Osteoblast (primary cell): ENCODE results near the gene PMS1. TPM values are rescaled to one million over a fixed set of nuclear protein-coding genes. Genes with fewer than 3 reads are reported as not detected.

Experiments used
- DNase-seq: peaks from one replicate; pipeline ENCODE4 v3.0.0; 2011; ENCODE audit warnings: low spot score, mixed read lengths; ENCODE audit not compliant: insufficient read length; ENCODE audit errors: missing footprints
- H2AFZ ChIP-seq: 2 replicates; pipeline ENCODE4 v1.6.0; 2011; ENCODE audit warnings: mild to moderate bottlenecking, low read length
- H3K27ac ChIP-seq: 2 replicates; pipeline ENCODE4 v1.5.1; 2011; ENCODE audit warnings: mild to moderate bottlenecking, low read depth, low read length, moderate library complexity
- H3K27me3 ChIP-seq: 2 replicates; pipeline ENCODE4 v1.6.0; 2012; ENCODE audit warnings: mild to moderate bottlenecking, control low read depth, inconsistent platforms, low read length, moderate library complexity; ENCODE audit not compliant: insufficient read depth
- H3K36me3 ChIP-seq: 2 replicates; pipeline ENCODE4 v1.5.1; 2011; ENCODE audit warnings: mild to moderate bottlenecking, low read length, control low read depth, moderate library complexity; ENCODE audit not compliant: insufficient read depth
- H3K4me1 ChIP-seq: 2 replicates; pipeline ENCODE4 v1.5.1; 2011; ENCODE audit warnings: mild to moderate bottlenecking, low read length, control low read depth, moderate library complexity; ENCODE audit not compliant: insufficient read depth
- H3K4me2 ChIP-seq: 2 replicates; pipeline ENCODE4 v1.6.0; 2011; ENCODE audit warnings: mild to moderate bottlenecking, low read length; ENCODE audit not compliant: insufficient read depth
- H3K4me3 ChIP-seq: fragments of 200-600 bp; sonication (generic); 3 replicates; pipeline ENCODE4 v1.5.1; 2012; ENCODE audit warnings: mild to moderate bottlenecking, low read length, inconsistent platforms; ENCODE audit not compliant: insufficient read depth
- H3K79me2 ChIP-seq: 2 replicates; pipeline ENCODE4 v1.6.0; 2012; ENCODE audit warnings: mild to moderate bottlenecking, low read length, control low read depth, inconsistent platforms; ENCODE audit not compliant: insufficient read depth
- H3K9me3 ChIP-seq: 2 replicates; pipeline ENCODE4 v1.5.1; 2011; ENCODE audit warnings: low read depth, low read length, control low read depth
- H4K20me1 ChIP-seq: 2 replicates; pipeline ENCODE4 v1.6.0; 2012; ENCODE audit warnings: mild to moderate bottlenecking, low read length, control low read depth; ENCODE audit not compliant: insufficient read depth
- total RNA-seq: library from RNA; depleted of rRNA; stranded (reverse); fragments of >200 nt; gene quantifications from 2 replicates; pipeline ENCODE4 v1.2.3, GENCODE V29; 2012
- TF ChIP-seq, protein P1 (sequence below): IDR thresholded peaks from 2 replicates; pipeline ENCODE4 v1.5.1; 2011; ENCODE audit warnings: mild to moderate bottlenecking, low read depth, low read length, moderate library complexity; ENCODE audit errors: extremely low read depth

The PMS1 gene
- total RNA-seq, 1 donor, result 29.3 TPM

DNA sequence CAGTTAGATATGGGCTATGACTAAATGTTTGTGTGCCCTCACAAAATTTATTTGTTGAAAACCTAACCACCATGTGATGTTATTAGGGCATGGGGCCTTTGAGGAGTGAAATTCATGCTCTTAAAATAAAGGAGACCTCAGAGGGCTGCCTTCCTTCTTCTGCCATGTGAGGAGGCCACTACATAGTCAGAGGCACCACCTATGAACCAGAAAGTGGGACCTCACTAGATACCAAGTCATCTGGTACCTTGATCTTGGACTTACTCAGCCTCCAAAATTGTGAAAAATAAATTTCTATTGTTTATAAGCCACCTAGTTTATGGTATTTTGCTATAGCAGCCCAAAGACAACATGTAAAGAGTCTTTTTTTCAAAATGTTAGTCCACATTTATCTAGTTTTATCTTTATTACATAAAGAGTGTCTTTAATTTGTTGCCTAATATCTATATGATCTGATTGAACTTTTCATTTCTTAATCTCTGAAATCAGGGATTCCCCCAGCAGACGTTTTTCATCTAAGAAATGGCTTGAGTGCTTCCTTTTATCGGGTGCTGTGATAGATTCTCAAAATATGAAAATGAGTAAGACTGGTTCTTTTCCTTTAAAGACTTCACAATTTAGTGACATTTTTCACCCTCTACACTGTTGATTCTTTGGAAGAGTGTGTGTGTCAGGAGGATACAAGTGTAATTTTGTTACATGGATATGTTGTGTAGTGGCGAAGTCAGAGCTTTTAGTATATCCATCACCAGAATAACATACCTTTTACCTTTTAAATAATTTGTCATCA, 34.2 kb downstream of the PMS1 start:
- H3K4me2 ChIP-seq, result no peak overlapping the region
- peaks cover 12% of the 10 kb centered on the region for H3K4me1 ChIP-seq
- H2AFZ ChIP-seq, result no peak overlapping the region
- no peaks in the 10 kb centered on the region for H3K79me2 ChIP-seq
- peak overlapping the region; percentile 54 for H3K27ac ChIP-seq
- peaks cover 3% of the 10 kb centered on the region for H3K9me3 ChIP-seq
- H4K20me1 ChIP-seq, result no peaks in the 10 kb centered on the region
- TF ChIP-seq, protein P1, sequence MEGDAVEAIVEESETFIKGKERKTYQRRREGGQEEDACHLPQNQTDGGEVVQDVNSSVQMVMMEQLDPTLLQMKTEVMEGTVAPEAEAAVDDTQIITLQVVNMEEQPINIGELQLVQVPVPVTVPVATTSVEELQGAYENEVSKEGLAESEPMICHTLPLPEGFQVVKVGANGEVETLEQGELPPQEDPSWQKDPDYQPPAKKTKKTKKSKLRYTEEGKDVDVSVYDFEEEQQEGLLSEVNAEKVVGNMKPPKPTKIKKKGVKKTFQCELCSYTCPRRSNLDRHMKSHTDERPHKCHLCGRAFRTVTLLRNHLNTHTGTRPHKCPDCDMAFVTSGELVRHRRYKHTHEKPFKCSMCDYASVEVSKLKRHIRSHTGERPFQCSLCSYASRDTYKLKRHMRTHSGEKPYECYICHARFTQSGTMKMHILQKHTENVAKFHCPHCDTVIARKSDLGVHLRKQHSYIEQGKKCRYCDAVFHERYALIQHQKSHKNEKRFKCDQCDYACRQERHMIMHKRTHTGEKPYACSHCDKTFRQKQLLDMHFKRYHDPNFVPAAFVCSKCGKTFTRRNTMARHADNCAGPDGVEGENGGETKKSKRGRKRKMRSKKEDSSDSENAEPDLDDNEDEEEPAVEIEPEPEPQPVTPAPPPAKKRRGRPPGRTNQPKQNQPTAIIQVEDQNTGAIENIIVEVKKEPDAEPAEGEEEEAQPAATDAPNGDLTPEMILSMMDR, result no peak
- DNase-seq, result no peak
- H3K27me3 ChIP-seq, result no peaks in the 10 kb centered on the region
- H3K36me3 ChIP-seq, result peaks cover 9% of the 10 kb centered on the region
- no peak overlapping the region for H3K4me3 ChIP-seq

DNA sequence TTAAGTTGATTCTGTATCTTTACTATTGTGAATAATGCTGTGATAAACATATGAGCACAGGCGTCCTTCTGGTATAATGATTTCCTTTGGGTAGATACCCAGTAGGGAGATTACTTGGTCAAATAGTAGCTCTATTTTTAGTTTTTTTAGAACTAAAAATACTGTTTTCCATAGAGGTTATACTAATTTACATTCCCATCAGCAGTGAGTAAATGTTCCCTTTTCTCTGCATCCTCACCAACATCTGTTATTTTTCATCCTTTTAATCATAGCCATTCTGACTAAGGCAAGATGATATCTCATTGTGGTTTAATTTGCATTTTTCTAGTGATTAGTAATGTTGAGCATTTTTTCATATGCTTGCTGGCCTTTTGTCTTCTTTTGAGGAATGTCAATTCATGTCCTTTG, 35.1 kb downstream of the PMS1 start:
- Histone ChIP-seq H3K4me3 (no peak overlapping the region), H3K4me1 (peaks cover 12% of the 10 kb centered on the region), H3K9me3 (peaks cover 3% of the 10 kb centered on the region), H2AFZ (no peak overlapping the region), H3K27me3 (no peaks in the 10 kb centered on the region), H3K4me2 (no peak overlapping the region), H3K36me3 (peaks cover 9% of the 10 kb centered on the region), H3K79me2 (no peaks in the 10 kb centered on the region), H3K27ac (peak overlapping the region; percentile 54), H4K20me1 (no peaks in the 10 kb centered on the region)
- DNase-seq, result peak; percentile 60
- TF ChIP-seq, protein P1, result no peak

DNA sequence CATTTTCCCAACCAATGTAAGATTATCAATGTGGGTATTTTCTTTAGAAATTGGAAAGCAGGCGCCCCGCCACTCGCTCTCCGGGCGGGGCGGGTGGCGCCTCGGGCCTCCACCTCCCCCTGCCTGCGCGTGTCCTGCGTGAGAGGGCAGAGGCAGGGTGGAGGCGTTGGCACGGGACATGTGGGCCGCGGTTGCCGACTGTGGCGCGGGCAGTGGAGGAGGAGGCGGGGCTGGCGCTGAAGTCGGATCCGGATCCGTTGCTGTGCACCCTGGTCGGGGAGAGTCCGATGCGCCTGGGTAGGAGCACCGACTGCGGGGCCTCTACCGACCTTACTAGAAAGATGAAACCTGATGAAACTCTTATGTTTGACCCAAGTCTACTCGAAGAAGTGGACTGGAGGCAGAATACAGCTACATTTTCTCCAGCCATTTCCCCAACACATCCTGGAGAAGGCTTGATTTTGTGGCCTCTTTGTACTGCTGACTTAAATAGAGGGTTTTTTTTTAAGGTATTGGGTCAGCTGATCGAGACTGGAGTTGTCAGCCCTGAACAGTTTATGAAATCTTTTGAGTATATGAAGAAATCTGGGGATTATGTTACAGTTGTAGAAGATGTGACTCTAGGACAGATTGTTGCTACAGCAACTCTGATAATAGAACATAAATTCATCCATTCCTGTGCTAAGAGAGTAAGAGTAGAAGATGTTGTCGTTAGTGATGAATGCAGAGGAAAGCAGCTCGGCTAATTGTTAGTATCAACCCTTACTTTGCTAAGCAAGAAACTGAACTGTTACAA, 37.9 kb downstream of the PMS1 start:
- no peaks in the 10 kb centered on the region for H3K27me3 ChIP-seq
- H3K36me3 ChIP-seq, result peaks cover 9% of the 10 kb centered on the region
- H3K9me3 ChIP-seq, result peaks cover 3% of the 10 kb centered on the region
- DNase-seq, result peak; percentile 74
- no peaks in the 10 kb centered on the region for H3K79me2 ChIP-seq
- H3K27ac ChIP-seq, result peak overlapping the region; percentile 54
- no peak overlapping the region for H3K4me3 ChIP-seq
- TF ChIP-seq, protein P1, result no peak
- peak overlapping the region; percentile 3 for H3K4me2 ChIP-seq
- no peak overlapping the region for H2AFZ ChIP-seq
- no peaks in the 10 kb centered on the region for H4K20me1 ChIP-seq
- peaks cover 12% of the 10 kb centered on the region for H3K4me1 ChIP-seq
